HG03280 (cell line): Measurements from ENCODE around the gene RAI2.
"Not testable (repeated sequence)": the region's sequence is repeated elsewhere in the genome, so short reads cannot be mapped to it uniquely, and the experiment has no call there.

ENCODE experiments used
- ATAC-seq: cut with Tn5 transposase; IDR thresholded peaks from one replicate; pipeline ENCODE4 v1.9.1; 2021; ENCODE audit warnings: mild to moderate bottlenecking, moderate library complexity; ENCODE audit not compliant: unreplicated experiment

RAI2 gene

GRCh38 chrX:17787557-17787956 is 73.5 kb downstream of the RAI2 start:
- ATAC-seq = no peak

DNA sequence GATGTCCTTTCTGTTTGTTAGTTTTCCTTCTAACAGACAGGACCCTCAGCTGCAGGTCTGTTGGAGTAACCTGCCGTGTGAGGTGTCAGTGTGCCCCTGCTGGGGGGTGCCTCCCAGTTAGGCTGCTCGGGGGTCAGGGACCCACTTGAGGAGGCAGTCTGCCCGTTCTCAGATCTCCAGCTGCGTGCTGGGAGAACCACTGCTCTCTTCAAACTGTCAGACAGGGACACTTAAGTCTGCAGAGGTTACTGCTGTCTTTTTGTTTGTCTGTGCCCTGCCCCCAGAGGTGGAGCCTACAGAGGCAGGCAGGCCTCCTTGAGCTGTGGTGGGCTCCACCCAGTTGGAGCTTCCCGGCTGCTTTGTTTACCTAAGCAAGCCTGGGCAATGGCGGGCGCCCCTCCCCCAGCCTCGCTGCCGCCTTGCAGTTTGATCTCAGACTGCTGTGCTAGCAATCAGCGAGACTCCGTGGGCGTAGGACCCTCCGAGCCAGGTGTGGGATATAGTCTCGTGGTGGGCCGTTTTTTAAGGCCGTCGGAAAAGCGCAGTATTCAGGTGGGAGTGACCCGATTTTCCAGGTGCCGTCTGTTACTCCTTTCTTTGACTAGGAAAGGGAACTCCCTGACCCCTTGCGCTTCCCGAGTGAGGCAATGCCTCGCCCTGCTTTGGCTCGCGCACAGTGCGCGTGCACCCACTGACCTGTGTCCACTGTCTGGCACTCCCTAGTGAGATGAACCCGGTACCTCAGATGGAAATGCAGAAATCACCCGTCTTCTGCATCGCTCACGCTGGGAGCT is 74.3 kb downstream of the RAI2 start:
- not testable (repeated sequence) for ATAC-seq

DNA sequence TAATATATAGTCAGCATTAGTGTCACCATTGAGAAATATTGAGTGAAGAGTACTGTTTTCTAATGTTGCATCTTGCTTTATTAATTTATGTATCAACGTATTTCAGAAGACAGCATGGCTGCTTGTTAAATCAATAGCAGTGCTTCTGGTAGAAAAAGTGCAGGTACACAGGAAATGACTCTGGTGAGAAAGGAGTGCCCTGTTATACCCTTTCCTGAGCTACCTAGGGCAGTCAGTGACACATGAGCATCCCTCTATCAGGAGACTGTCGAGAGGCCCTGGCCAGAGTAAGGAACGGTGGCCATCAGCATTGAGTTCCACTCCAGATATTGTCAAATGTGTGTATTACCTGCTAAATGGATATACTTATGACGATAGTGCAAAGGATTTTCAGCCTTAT is 81.7 kb downstream of the RAI2 start:
- ATAC-seq = no peak

- ATAC-seq = no peak
Observed at GRCh38 chrX:17778997-17779396, 82.1 kb downstream of the RAI2 start.

DNA sequence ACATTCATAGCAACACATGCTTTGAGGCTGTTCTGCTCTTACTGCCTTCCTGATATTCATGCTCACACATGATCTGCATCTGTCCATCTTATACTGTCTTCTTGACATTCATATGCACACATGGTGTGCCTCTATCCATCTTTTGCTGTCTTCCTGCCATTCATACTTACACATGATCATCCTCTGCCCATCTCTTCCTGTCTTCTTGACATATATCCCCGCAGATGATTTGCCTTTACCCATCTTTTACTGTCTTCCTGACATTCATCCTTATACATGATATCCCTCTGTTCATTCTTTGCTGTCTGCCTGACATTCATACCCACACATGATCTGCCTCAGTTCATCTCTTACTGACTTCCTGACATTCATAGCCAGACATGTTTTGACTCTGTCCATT is 87.0 kb downstream of the RAI2 start:
- no peak for ATAC-seq

DNA sequence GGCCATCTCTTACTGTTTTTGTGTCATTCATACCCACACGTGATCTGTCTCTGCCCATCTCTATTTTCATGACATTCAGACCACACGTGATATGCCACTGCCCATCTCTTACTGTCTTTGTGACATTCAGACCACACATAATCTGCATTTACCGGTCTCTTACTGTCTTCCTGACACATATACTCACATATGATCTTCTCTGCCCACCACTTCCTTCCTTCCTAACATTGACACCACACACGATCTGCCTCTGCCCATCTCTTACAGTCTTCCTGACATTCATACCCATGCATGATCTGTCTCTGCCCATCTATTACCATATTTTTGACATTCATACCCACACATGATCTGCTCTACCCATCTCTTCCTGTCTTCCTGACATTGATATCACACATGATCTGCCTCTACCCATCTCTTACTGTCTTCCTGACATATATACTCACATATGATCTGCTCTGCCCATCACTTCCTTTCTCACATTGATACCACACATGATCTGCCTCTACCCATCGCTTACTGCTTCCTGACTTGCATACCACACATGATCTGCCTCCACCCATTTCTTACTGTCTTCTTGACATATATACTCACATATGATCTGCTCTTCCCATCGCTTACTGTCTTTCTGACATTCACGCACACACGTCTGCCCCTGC is 87.7 kb downstream of the RAI2 start:
- ATAC-seq = no peak

DNA sequence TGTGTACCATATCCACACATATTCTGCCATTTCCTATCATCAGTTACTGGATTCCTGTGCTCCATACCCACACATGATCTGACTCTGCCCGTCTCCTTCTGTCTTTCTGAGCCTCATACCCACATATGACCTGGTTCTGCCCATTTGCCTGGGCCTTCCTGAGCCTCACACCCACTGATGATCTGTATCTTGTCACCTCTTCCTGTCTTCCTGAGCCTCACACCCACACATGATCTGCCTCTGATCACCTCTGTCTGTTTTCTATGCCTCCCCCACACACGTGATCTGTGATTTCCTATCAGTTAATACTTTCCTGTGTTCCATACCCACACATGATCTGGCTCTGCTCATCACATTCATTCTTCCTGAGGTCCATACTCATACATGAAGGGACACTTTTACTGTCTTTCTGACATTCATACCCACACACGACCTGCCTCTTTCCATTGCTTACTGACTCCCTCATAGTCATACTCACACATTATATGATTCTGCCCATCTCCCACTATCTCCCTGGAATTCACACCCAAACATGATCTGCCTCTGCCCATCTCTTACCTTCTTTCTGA is 91.3 kb downstream of the RAI2 start:
- no peak for ATAC-seq

DNA sequence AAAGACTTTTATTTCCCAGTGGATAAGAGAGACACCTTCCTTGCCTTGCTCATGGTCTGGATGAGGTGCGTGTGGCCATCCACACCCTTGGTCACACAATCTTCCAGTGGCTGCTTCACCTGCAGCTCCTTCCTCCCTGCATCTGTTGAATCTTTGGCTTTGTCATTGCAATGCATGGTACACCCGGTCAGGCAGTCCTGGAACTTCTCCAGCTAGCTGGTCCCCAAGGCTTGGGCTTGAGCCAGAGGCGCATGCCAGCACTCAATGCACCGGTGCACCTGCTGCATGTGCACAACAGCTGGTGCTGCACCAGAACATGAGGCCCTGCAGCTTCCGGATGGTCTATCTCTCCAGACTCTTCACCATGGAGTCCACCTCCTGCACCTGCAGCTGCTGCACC is 92.1 kb downstream of the RAI2 start:
- no peak for ATAC-seq

- ATAC-seq = no peak
Observed at GRCh38 chrX:17767734-17768133, 93.4 kb downstream of the RAI2 start.

DNA sequence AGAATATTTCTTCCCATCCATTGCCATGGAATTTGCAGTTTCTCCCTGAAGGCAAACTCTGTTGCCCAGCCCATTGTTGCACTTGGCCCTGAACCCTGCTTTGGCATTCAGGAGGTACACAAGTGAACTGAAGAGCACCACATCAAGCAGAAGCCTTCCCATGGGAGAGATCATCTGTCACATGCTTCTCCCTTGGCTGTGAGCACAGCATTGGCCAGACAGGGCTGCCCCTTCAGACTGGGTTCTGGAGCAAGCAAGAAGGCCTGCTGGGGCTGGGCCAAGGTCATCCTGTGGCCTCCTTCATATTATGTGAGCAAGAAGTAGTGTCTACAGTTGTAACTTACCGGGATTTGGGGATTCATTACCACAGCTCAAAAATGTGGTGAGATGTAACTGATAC is 101.1 kb downstream of the RAI2 start:
- no peak for ATAC-seq

- no peak for ATAC-seq
Observed at GRCh38 chrX:17758382-17758781, 102.7 kb downstream of the RAI2 start.

DNA sequence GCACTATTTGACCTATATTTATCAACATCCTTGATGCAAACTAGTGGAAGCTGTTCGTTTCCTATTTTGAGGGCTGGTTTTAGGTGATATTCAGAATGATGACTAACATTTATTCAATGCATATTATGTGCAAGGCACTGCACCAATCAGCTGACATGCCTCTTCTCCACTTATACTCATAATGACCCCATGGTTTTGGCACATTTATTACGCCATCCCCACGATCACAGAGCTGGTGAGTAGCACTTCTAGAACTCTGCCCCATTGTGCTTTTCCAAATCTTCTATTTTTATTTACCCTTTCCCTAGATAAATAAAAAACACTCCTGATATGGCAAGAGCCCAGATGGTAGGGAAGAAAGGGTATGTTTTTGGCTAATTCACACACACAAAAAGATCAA is 110.7 kb downstream of the RAI2 start:
- ATAC-seq = no peak
